AG04449 (cell line): Measurements from ENCODE around the gene TFEC.
"Not testable (repeated sequence)": the region's sequence is repeated elsewhere in the genome, so short reads cannot be mapped to it uniquely, and the experiment has no call there.

Source experiments
- CTCF ChIA-PET: fragments of 350-600 bp; formaldehyde crosslinking; extraction: SDS; loops from one replicate; lab custom pipeline; 2021; ENCODE audit warnings: antibody characterized with exemption; lab: Yijun Ruan, JAX
- POLR2A ChIA-PET: fragments of 400-600, 350-600 bp; formaldehyde crosslinking; extraction: SDS; loops from one replicate; lab custom pipeline; 2020; ENCODE audit warnings: antibody characterized with exemption, inconsistent platforms; lab: Yijun Ruan, JAX
- DNase-seq: peaks from one replicate; pipeline ENCODE4 v3.0.0-alpha.2; 2010; ENCODE audit warnings: low read depth, low spot score
- H3K4me3 ChIP-seq: 2 replicates; pipeline ENCODE4 v1.5.1; 2011; ENCODE audit warnings: low read depth, mild to moderate bottlenecking, control low read depth, low read length
- TF ChIP-seq, protein P1 (sequence below): IDR thresholded peaks from one replicate; pipeline ENCODE4 v1.5.1; 2011; ENCODE audit warnings: mild to moderate bottlenecking, moderate library complexity, low read length, control low read depth, inconsistent platforms; ENCODE audit not compliant: insufficient read depth; ENCODE audit errors: missing control alignments

Gene TFEC

DNA sequence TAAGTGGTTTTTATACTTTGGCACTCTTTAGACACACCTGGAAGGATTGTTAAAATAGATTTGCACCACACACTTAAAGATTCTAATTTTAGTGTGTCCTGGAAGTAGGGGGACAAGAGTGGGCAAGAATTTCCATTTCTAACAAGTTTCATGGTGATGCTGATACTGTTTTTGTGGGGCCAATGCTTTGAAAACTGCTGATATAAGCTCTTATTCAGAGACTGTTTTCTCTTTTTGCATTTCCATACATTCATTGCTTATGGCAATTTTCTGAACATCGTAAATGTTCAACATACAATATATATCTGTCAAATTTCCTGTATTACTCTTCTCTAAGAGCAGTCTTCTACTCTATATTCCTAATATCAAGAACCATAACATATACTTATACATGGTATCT, 79.0 kb downstream of the TFEC start:
- DNase-seq = no peak
- POLR2A ChIA-PET = no interaction called here
- CTCF ChIA-PET = no interaction called here
- TF ChIP-seq, protein P1, sequence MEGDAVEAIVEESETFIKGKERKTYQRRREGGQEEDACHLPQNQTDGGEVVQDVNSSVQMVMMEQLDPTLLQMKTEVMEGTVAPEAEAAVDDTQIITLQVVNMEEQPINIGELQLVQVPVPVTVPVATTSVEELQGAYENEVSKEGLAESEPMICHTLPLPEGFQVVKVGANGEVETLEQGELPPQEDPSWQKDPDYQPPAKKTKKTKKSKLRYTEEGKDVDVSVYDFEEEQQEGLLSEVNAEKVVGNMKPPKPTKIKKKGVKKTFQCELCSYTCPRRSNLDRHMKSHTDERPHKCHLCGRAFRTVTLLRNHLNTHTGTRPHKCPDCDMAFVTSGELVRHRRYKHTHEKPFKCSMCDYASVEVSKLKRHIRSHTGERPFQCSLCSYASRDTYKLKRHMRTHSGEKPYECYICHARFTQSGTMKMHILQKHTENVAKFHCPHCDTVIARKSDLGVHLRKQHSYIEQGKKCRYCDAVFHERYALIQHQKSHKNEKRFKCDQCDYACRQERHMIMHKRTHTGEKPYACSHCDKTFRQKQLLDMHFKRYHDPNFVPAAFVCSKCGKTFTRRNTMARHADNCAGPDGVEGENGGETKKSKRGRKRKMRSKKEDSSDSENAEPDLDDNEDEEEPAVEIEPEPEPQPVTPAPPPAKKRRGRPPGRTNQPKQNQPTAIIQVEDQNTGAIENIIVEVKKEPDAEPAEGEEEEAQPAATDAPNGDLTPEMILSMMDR = no peak
- H3K4me3 ChIP-seq = no peak overlapping the region

DNA sequence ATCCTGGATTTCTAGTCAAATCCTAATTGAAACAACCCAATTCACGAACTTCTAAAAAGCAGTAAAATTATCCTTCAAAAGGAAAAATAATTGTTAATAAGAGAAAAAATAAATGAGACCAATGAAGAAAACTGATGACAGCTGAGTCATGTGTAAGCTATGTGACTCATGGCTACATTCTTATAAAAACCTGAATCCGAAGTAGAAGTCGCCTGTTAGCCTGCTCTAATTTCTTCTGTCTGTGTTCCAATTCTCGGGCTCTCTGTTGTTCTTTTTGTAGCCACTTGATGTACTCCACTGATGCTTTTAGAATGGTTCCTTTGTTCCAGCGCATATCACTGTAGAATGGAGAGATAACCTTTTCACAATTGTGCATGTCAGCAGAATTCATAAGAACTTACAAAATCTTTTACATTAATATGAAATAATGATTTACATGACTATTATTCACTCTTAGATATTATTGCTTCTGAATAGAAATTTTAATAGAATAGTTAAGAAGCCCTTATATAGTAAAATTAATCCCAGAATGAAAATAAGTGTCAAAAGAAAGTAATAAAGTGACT, 88.8 kb downstream of the TFEC start:
- CTCF ChIA-PET = no interaction called here

GRCh38 chr7:115940460-115941060, 90.0 kb downstream of the TFEC start:
- ChIA-PET CTCF (no interaction called here), POLR2A (no interaction called here)
- no peak overlapping the region for H3K4me3 ChIP-seq
- no peak for DNase-seq
- TF ChIP-seq, protein P1 = no peak

More for the DNA sequence above, 88.8 kb downstream of the TFEC start:
- POLR2A ChIA-PET = no interaction called here
- no peak overlapping the region for H3K4me3 ChIP-seq
- no peak for DNase-seq
- TF ChIP-seq, protein P1 = no peak

GRCh38 chr7:115937960-115938359, 92.6 kb downstream of the TFEC start:
- DNase-seq = no peak
- POLR2A ChIA-PET = no interaction called here
- CTCF ChIA-PET = no interaction called here
- no peak overlapping the region for H3K4me3 ChIP-seq
- TF ChIP-seq, protein P1 = no peak

- CTCF ChIA-PET = no interaction called here
- POLR2A ChIA-PET = no interaction called here
- TF ChIP-seq, protein P1 = no peak
- DNase-seq = no peak
- H3K4me3 ChIP-seq = no peak overlapping the region
These were observed 97.1 kb downstream of the TFEC start for GRCh38 chr7:115933471-115933870.

GRCh38 chr7:115932880-115933279, 97.7 kb downstream of the TFEC start:
- CTCF ChIA-PET = no interaction called here
- POLR2A ChIA-PET = no interaction called here
- DNase-seq = no peak
- TF ChIP-seq, protein P1 = no peak
- no peak overlapping the region for H3K4me3 ChIP-seq

DNA sequence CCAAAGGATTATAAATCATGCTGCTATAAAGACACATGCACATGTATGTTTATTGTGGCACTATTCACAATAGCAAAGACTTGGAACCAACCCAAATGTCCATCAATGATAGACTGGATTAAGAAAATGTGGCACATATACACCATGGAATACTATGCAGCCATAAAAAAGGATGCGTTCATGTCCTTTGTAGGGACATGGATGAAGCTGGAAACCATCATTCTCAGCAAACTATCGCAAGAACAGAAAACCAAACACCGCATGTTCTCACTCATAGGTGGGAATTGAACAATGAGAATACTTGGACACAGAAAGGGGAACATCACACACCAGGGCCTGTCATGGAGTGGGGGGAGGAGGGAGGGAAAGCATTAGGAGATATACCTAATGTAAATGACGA, 100.4 kb downstream of the TFEC start:
- DNase-seq, POLR2A ChIA-PET, CTCF ChIA-PET, H3K4me3 ChIP-seq: not testable (repeated sequence)

GRCh38 chr7:115929736-115930135, 100.8 kb downstream of the TFEC start:
- POLR2A ChIA-PET, DNase-seq, CTCF ChIA-PET, H3K4me3 ChIP-seq: not testable (repeated sequence)
